ENCODE data around the gene LGALS16.
"Not testable (repeated sequence)": the region's sequence is repeated elsewhere in the genome, so short reads cannot be mapped to it uniquely, and the experiment has no call there.

Gene LGALS16

GRCh38 chr19:39677961-39678889, 22.5 kb downstream of the LGALS16 start:
- DNase-seq (ENCODE audit: low read depth), result no peak

GRCh38 chr19:39679056-39679790, 23.5 kb downstream of the LGALS16 start:
- no peak for DNase-seq (ENCODE audit: low read depth)

- no peak for DNase-seq (ENCODE audit: low read depth)
These were observed 24.1 kb downstream of the LGALS16 start for GRCh38 chr19:39679791-39680168.

GRCh38 chr19:39680593-39680992, 24.9 kb downstream of the LGALS16 start:
- no peak for DNase-seq (ENCODE audit: low read depth)

- no peak for DNase-seq (ENCODE audit: low read depth)
These were observed 25.7 kb downstream of the LGALS16 start for GRCh38 chr19:39681416-39681815.

- DNase-seq (ENCODE audit: low read depth), result no peak
These were observed 28.6 kb downstream of the LGALS16 start for GRCh38 chr19:39684267-39684666.

- no peak for DNase-seq (ENCODE audit: low read depth)
These were observed 31.0 kb downstream of the LGALS16 start for GRCh38 chr19:39686739-39687138.

- DNase-seq (ENCODE audit: low read depth), result not testable (repeated sequence)
These were observed 32.9 kb downstream of the LGALS16 start for GRCh38 chr19:39688637-39689036.

GRCh38 chr19:39692166-39692565, 36.5 kb downstream of the LGALS16 start:
- DNase-seq (ENCODE audit: low read depth), result no peak

- DNase-seq (ENCODE audit: low read depth), result no peak
These were observed 37.1 kb downstream of the LGALS16 start for GRCh38 chr19:39692822-39693221.

- DNase-seq (ENCODE audit: low read depth), result no peak
These were observed 40.0 kb downstream of the LGALS16 start for GRCh38 chr19:39695759-39696158.

GRCh38 chr19:39696387-39696786, 40.7 kb downstream of the LGALS16 start:
- DNase-seq (ENCODE audit: low read depth), result no peak

- no peak for DNase-seq (ENCODE audit: low read depth)
These were observed 42.8 kb downstream of the LGALS16 start for GRCh38 chr19:39698535-39698934.

- no peak for DNase-seq (ENCODE audit: low read depth)
These were observed 45.6 kb downstream of the LGALS16 start for GRCh38 chr19:39701291-39701690.

GRCh38 chr19:39704181-39705044, 48.7 kb downstream of the LGALS16 start, which contains the start of gene LGALS14:
LGALS14 (plus strand) TSS chr19:39704481; CDS start chr19:39704529, 48 bp downstream.
- DNase-seq (ENCODE audit: low read depth), result no peak

- DNase-seq (ENCODE audit: low read depth), result no peak
These were observed 50.0 kb downstream of the LGALS16 start for GRCh38 chr19:39705578-39706188.

- no peak for DNase-seq (ENCODE audit: low read depth)
These were observed 52.9 kb downstream of the LGALS16 start for GRCh38 chr19:39708594-39708993.

- no peak for DNase-seq (ENCODE audit: low read depth)
These were observed 53.5 kb downstream of the LGALS16 start for GRCh38 chr19:39709026-39709872.
